Endothelial cell of umbilical vein (primary cell): ENCODE measurements around the gene SLC5A4. TPM values are rescaled to one million over a fixed set of nuclear protein-coding genes. Genes with fewer than 3 reads are reported as not detected.
"Not testable (repeated sequence)": the region's sequence is repeated elsewhere in the genome, so short reads cannot be mapped to it uniquely, and the experiment has no call there.

Experiments
- BruUV-seq: library from RNA; stranded (reverse); fragments of 400-500 nt; replicated peaks from 2 replicates; lab custom pipeline; 2021; lab: Mats Ljungman, UMichigan
- CTCF ChIA-PET: fragments of 300-600, 350-600 bp; sonication (Branson Sonifier 250); formaldehyde crosslinking; loops from one replicate; lab custom pipeline; 2021; ENCODE audit warnings: antibody characterized with exemption, inconsistent platforms; lab: Charles Lee
- POLR2A ChIA-PET: fragments of 300-600, 350-600 bp; sonication (Branson Sonifier 250); formaldehyde crosslinking; loops from one replicate; lab custom pipeline; 2021; ENCODE audit warnings: antibody characterized with exemption, inconsistent platforms; lab: Charles Lee
- DNase-seq: peaks from one replicate; pipeline ENCODE4 v3.0.0-alpha.2; 2011; ENCODE audit warnings: low read depth, low spot score
- FAIRE-seq: peaks from 2 replicates; lab custom pipeline; 2011; peaks lifted over from hg19 to GRCh38; lab: Jason Lieb, UNC
- H2AFZ ChIP-seq: 2 replicates; pipeline ENCODE4 v1.6.0; 2012; ENCODE audit warnings: low read depth, low read length, control low read depth, inconsistent platforms
- H3K27ac ChIP-seq: 2 replicates; pipeline ENCODE4 v1.5.1; 2011; ENCODE audit warnings: low read depth, mild to moderate bottlenecking, control low read depth, low read length, moderate library complexity; ENCODE audit not compliant: insufficient read depth
- H3K27me3 ChIP-seq, 2 experiments: 2 replicates each; pipeline versions ENCODE4 v1.6.0 to v1.6.1; 2011; ENCODE audit warnings: low read length in 2 of 2, mixed read lengths in 1 of 2; ENCODE audit not compliant: control insufficient read depth in 2 of 2, insufficient read depth in 2 of 2
- H3K36me3 ChIP-seq, 2 experiments: 2 replicates in 1 of 2; 3 replicates in 1 of 2; pipeline ENCODE4 v1.5.1; 2011; ENCODE audit warnings: low read length in 2 of 2, mild to moderate bottlenecking in 1 of 2, moderate library complexity in 1 of 2; ENCODE audit not compliant: control insufficient read depth in 2 of 2, insufficient read depth in 2 of 2; ENCODE audit errors: extremely low read depth in 1 of 2
- H3K4me1 ChIP-seq: 3 replicates; pipeline ENCODE4 v1.5.1; 2011; ENCODE audit warnings: mild to moderate bottlenecking, low read length; ENCODE audit not compliant: control insufficient read depth, insufficient read depth; ENCODE audit errors: extremely low read depth
- H3K4me2 ChIP-seq: 2 replicates; pipeline ENCODE4 v1.6.1; 2011; ENCODE audit warnings: low read length, control low read depth, mixed read lengths; ENCODE audit not compliant: insufficient read depth
- H3K4me3 ChIP-seq, 3 experiments: fragments of 200-600 bp in 1 of 3; sonication (generic), shearing (Covaris generic) in 1 of 3; replicated peaks in 1 of 3; 2 replicates each; pipeline ENCODE4 v1.5.1; 2011 to 2016; ENCODE audit warnings: control low read depth in 3 of 3, low read length in 3 of 3, mild to moderate bottlenecking in 2 of 3, inconsistent platforms in 1 of 3, low read depth in 1 of 3, moderate library complexity in 1 of 3; ENCODE audit not compliant: insufficient read depth in 1 of 3
- H3K79me2 ChIP-seq: 2 replicates; pipeline ENCODE4 v1.6.0; 2012; ENCODE audit warnings: low read length, inconsistent platforms; ENCODE audit not compliant: control insufficient read depth, insufficient read depth
- H3K9ac ChIP-seq: replicated peaks from 2 replicates; pipeline ENCODE3; 2011; ENCODE audit warnings: low read length, control low read depth; ENCODE audit not compliant: insufficient read depth; ENCODE audit errors: extremely low read depth
- H3K9me1 ChIP-seq: replicated peaks from 3 replicates; pipeline ENCODE4 v1.6.0; 2011; ENCODE audit warnings: mild to moderate bottlenecking, low read length; ENCODE audit not compliant: control insufficient read depth, insufficient read depth; ENCODE audit errors: extremely low read depth
- H3K9me3 ChIP-seq: replicated peaks from 2 replicates; pipeline ENCODE4 v1.5.1; 2012; ENCODE audit warnings: low read length, inconsistent platforms; ENCODE audit not compliant: control insufficient read depth, insufficient read depth
- H4K20me1 ChIP-seq: replicated peaks from 2 replicates; pipeline ENCODE3; 2011; ENCODE audit warnings: mild to moderate bottlenecking, low read length; ENCODE audit not compliant: control insufficient read depth, insufficient read depth; ENCODE audit errors: extremely low read depth
- CTCF ChIP-seq, 2 donors: IDR thresholded peaks; 1 replicate in 1 of 2; 2 replicates in 1 of 2; pipeline ENCODE4 v1.5.1; 2011; ENCODE audit warnings: low read length in 2 of 2, mild to moderate bottlenecking in 2 of 2, moderate library complexity in 2 of 2, control low read depth in 1 of 2, inconsistent platforms in 1 of 2, low read depth in 1 of 2; ENCODE audit not compliant: insufficient read depth in 1 of 2; ENCODE audit errors: extremely low read depth in 1 of 2
- EZH2 ChIP-seq: IDR thresholded peaks from 2 replicates; pipeline ENCODE4 v1.6.1; 2012; ENCODE audit warnings: borderline replicate concordance, low read depth, mild to moderate bottlenecking, moderate library complexity, low read length, inconsistent platforms; ENCODE audit not compliant: severe bottlenecking
- dilution Hi-C: fragments of 300-500 bp; cut with MboI; formaldehyde crosslinking; loops from one replicate; pipeline ENCODE4 v1.15.0; 2019; ENCODE audit warnings: low sequenced_read_pairs; ENCODE audit not compliant: extremely low pct_ligation_motif_present
- intact Hi-C: fragments of 100-400 bp; cut with micrococcal nuclease; formaldehyde crosslinking; loops from one replicate; pipeline ENCODE4 v1.10.0; 2022
- polyA plus RNA-seq, 4 experiments: library from polyadenylated mRNA; depleted of rRNA in 3 of 4; stranded (reverse) in 3 of 4; unstranded in 1 of 4; fragments of >200 nt; gene quantifications; 2 replicates each; pipeline versions ENCODE4 v1.2.1 to v1.2.3, GENCODE V29; 2011 to 2012; ENCODE audit warnings: missing spikeins in 1 of 4
- total RNA-seq: library from RNA; stranded (reverse); gene quantifications from 2 replicates; pipeline ENCODE4 v1.2.3, GENCODE V29; 2021

Gene SLC5A4
- total and polyA plus RNA-seq, 2 donors (not counting 3 experiments of a cell fraction or from before 2014, with no cell fraction given), result 1.5 to 2.8 TPM

GRCh38 chr22:32265882-32266767 lies 11.0 kb upstream of the SLC5A4 start:
- no TSS peak for BruUV-seq
- Histone ChIP-seq H2AFZ (peak overlapping the region; percentile 20), H3K4me3 (no peak overlapping the region), H3K27ac (no peak overlapping the region), H3K9me3 (no peaks in the 10 kb centered on the region), H4K20me1 (no peaks in the 10 kb centered on the region), H3K9ac (peak overlapping the region; percentile 6), H3K4me2 (peak overlapping the region; percentile 48), H3K79me2 (no peaks in the 10 kb centered on the region), H3K36me3 (no peaks in the 10 kb centered on the region), H3K9me1 (no peaks in the 10 kb centered on the region), H3K4me1 (peaks cover 5% of the 10 kb centered on the region), H3K27me3 (no peaks in the 10 kb centered on the region)
- POLR2A ChIA-PET, result no interaction called here
- TF ChIP-seq CTCF (IDR thresholded peaks at IDR 0.05; ENCODE audit: extremely low read depth in 1 of 2, insufficient read depth in 1 of 2, low read depth in 1 of 2, low read length in 2 of 2) (peak; percentile 85 to 90), EZH2 (no peak)
- intact Hi-C loops, result loop anchor here (1.0 to 5.0 kb wide), 7 partner anchors 64 to 599 kb away; no protein-coding TSS in a partner anchor
- CTCF ChIA-PET, result interaction anchor here (0.5 to 3.5 kb wide), 43 partner anchors 8 to 710 kb away, joined by 3 to 63 read pairs (median 4); partner anchors contain the start of gene SLC5A4
- FAIRE-seq (peak; percentile 85), DNase-seq (peak; percentile 81)
- dilution Hi-C loops, result no loop called here

- BruUV-seq, H3K79me2 ChIP-seq, H3K27ac ChIP-seq, H3K4me3 ChIP-seq, dilution Hi-C loops, H3K36me3 ChIP-seq, H2AFZ ChIP-seq, FAIRE-seq, POLR2A ChIA-PET, H4K20me1 ChIP-seq, H3K27me3 ChIP-seq, H3K9me3 ChIP-seq, DNase-seq, H3K9me1 ChIP-seq, CTCF ChIA-PET, intact Hi-C loops, H3K9ac ChIP-seq, H3K4me1 ChIP-seq, H3K4me2 ChIP-seq: not testable (repeated sequence)
These were observed 8.5 kb upstream of the SLC5A4 start for GRCh38 chr22:32263678-32264077.
